ENCODE data around the gene KLF7.
A peak's percentile ranks its signal among the peaks of the same experiment; 100 is the strongest.

Gene KLF7

DNA sequence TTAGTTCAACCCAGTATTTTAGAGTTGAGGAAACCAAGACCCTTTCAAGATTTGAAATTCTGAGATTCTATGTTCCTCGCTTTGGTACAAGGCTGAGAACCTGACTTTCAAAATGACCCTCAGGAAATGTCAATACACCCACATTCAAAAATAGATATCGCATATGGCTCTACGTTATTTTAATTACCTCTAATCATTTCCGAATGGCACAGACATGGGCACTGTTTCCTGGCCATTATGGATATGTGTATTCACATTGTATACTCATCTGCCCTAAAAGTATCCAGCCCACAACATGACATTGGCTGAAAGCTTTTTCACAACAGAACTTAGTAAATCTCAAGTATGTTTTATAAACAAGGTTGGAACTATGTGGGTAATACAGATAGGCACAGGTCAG lies 6.7 kb downstream of the KLF7 start:
- no peak for DNase-seq
- Mint-ChIP-seq H3K4me3 (no peak overlapping the region), H3K4me1 (peaks cover 88% of the 10 kb centered on the region), H3K9me3 (no peaks in the 10 kb centered on the region), H3K27me3 (no peaks in the 10 kb centered on the region), H3K27ac (no peak overlapping the region)
- no peak for ATAC-seq

DNA sequence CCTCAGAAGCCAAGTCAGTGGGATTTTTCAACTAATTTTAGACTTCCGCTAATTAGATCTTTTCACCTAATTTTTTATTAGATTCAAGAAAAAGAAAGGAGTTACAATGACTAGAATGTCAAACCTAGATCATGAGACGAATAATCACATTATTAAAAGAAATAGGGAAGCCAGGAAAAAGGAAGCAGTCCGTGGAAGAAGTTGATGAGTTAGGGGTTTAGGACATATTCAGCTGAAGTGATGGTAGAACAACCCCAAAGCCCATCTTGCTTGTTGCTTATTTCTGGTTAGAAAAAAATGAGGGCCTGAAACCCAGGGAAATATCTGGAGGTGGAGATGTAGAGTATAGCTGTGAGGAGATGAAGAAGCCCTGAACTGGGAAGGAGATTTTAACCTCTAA lies 8.0 kb downstream of the KLF7 start:
- Mint-ChIP-seq H3K9me3 (no peaks in the 10 kb centered on the region), H3K4me1 (peaks cover 90% of the 10 kb centered on the region), H3K4me3 (no peak overlapping the region), H3K27ac (no peak overlapping the region), H3K27me3 (no peaks in the 10 kb centered on the region)
- DNase-seq = no peak
- no peak for ATAC-seq

DNA sequence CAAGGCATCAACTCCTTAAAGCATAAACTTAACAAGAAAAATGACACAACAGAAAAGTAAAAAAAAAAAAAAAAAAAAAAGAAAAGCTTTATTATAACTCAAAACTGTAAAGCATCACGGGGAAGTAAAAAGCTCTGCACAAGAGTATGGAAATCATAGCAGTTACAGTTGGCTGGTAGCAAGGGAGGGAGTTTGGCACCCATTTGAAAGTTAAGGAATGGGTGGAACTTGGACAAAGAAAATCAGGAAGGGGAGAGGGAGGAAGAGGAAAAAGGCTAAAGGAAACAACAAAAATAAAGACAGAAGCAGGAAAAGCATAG lies 8.6 kb downstream of the KLF7 start:
- H3K27ac Mint-ChIP-seq = no peak overlapping the region
- DNase-seq = no peak
- H3K4me1 Mint-ChIP-seq = peaks cover 90% of the 10 kb centered on the region
- no peak for ATAC-seq
- H3K9me3 Mint-ChIP-seq = no peaks in the 10 kb centered on the region
- peak overlapping the region in 1 of 2 donors; percentile 1 for H3K4me3 Mint-ChIP-seq
- H3K27me3 Mint-ChIP-seq = no peaks in the 10 kb centered on the region

DNA sequence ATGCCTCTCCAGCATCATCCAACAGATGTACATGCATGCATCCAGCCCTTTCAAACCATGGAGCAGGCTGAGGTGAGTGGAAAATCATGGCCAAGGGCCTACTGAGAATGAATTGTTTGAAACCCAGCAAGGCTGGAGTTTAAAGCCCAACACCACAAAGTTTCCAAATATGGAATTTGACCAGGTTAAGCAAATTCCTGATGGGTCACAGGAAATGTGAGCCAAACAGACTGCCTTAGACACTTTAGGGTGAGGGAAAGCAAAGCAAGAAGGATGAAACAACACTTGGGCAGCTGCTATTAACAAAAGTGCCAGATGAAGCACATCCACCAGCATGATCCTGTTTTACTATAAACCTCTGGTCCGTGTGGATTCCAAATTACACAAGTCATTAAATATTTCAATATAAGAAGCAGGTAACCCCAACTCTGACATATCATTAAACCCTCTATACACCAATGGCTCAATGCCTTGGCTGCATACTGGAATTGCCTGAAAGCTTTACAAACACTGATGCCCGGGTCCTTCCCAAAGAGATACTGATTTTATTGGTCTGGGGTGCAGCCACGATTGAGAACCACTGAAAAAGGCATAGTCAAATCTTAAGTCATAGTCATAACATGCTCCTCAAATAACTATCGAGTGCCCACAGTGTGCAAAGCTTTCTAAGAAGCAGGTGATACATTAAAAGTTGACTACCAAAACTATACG lies 9.1 kb downstream of the KLF7 start:
- H3K27ac Mint-ChIP-seq = no peak overlapping the region
- H3K4me3 Mint-ChIP-seq = peak overlapping the region; percentile 40 to 57

DNA sequence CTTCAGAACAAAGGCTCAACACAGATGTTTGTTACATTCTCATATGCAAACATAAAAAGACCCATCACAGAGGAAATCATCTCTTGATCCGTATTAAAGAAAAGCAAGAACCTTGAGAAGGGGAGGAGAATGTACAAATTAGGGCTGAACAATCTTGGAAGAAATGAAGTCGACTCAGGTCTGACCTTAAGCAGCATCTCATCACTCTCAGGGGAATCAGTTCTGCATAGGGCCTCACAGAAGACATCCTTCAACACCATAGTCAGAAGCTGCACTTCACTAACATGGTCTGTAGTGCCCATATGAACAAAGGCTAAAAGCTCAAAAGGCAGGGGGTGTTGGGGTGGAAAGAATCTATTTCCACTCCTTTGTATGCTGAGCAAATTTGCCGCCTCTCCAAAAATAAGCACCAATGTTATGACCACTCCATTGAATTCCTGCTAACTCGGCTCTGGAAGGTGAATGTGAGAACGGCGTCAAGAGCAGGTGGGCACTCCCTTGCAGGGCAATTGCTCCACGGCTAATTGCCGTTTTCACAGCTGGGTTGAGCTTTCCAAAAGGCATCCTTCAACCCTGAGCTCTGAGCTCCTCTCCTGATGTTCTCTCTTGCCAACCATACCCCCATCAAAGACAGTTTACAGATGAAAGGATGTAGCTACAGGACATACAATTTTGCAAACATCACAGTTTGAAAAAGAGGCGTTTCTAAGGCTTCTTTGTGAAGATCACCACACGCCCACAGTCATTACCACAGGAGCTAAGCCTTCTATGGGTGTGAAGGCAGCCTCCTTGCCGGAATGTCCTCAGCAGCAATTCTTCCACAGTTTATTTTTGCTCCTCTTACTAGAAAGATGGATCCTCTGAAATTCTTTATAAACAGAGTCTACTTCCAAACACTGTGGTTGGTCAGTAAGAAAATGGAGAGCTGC lies 10.0 kb downstream of the KLF7 start:
- Mint-ChIP-seq H3K27me3 (no peaks in the 10 kb centered on the region), H3K4me1 (peaks cover 87% of the 10 kb centered on the region), H3K27ac (no peak overlapping the region), H3K4me3 (peak overlapping the region; percentile 40 to 57), H3K9me3 (no peaks in the 10 kb centered on the region)
- peak; percentile 77 for ATAC-seq
- peak in 1 of 2 donors; percentile 24 for DNase-seq

More for the DNA sequence above, 9.1 kb downstream of the KLF7 start:
- Mint-ChIP-seq H3K9me3 (no peaks in the 10 kb centered on the region), H3K27me3 (no peaks in the 10 kb centered on the region), H3K4me1 (peaks cover 90% of the 10 kb centered on the region)
- ATAC-seq (peak; percentile 92), DNase-seq (peak; percentile 50 to 68)

DNA sequence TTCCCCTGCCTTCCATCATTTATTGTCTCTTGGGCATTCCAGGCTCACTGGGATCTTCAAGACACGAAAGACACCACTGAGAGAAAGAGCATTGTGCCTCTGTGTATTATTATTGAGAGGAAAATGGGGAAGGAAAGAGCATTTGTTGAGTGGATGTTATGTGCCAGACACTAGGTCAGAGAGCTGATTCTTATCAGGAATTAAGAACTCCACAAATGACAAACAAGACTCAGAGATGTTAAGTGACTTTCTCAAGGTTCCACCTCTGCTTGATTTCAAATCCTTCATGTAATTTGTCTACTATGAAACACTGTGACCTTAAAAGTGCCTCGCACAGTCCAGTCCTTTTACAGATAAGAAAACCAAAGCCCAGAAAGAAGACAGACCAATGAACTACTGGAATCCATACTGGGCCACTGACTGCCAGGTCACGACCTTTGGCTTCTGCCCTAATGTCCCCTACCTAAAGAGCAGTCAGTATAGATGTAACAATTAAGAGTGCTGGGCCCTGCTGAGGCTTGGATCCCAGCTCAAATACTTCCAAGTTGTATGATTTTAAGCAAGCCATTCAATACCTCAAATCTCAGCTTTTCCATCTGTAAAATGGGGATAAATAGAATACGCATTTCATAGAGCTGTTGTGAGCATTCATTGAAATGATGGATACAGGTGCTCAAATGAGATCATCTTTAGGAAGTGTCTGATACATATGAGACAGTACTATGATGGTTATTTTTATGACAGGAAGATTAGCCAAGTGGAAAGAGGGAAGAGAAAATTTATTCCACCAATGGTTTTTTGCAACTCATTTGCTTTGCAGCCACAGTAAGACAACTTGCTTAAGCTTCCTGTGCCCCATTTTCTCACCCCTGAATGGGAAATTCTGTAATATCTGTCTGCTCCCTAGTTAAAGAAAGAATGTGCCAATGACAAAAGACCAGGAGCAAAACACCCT lies 10.9 kb downstream of the KLF7 start:
- H3K27ac Mint-ChIP-seq = no peak overlapping the region
- H3K4me3 Mint-ChIP-seq = peak overlapping the region in 1 of 2 donors; percentile 10
- H3K27me3 Mint-ChIP-seq = no peaks in the 10 kb centered on the region
- DNase-seq (no peak), ATAC-seq (no peak)
- H3K4me1 Mint-ChIP-seq = peaks cover 96% of the 10 kb centered on the region
- H3K9me3 Mint-ChIP-seq = no peaks in the 10 kb centered on the region

DNA sequence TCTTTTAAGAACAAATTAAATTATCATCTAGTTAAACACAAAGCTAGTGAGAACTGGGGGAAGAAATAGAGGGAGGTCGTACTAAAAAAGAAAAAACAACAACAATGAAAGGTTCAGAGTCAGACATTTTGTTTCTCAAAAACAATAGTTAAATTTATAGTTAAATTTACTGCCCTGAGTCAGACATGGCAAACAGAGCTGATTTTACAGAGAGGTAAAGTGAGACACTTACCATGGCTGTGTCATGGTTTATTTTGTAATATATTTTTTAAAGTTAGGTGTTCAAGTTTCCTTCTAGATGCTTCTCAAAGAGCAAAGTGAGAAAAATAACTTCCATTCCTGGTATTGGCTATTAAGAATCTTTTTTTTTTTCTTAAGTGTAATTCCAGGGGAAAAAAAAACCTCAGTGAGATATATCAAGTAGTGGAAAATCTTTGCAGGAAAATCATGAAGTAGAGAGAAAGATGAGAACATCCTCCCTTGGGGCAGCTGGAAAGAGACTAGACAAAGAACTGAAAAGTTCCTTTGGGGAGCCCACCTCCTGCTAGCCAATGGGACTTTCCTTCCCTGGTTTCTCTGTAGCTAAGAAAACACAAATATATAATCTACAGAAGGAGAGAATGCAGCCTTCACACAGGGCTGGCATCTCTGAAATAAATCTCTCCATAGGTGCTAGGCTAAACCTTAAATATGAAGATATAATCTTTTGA lies 12.3 kb downstream of the KLF7 start:
- H3K4me3 Mint-ChIP-seq = no peak overlapping the region
- H3K27ac Mint-ChIP-seq = no peak overlapping the region
- no peaks in the 10 kb centered on the region for H3K27me3 Mint-ChIP-seq
- H3K9me3 Mint-ChIP-seq = no peaks in the 10 kb centered on the region
- DNase-seq = no peak
- peaks cover 96% of the 10 kb centered on the region for H3K4me1 Mint-ChIP-seq
- ATAC-seq = no peak

DNA sequence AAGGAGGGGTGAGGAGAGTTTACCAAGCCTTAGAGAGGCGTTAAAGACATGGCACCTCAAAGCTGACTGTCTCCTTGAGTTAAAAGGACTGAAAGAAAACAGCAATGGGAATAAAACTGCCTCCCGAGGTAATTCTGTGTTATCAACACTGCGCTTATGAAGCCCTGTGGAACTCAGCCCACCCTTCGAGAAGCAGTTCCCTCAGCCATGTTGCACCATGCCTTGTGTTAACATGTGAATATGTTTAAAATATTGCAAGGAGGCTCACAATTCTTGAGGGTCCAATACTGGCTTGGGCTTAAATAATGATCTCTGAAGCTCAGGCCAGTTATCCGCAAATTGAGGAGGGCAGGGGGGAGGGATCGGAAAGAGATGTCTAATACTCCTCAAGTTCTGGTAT lies 14.7 kb downstream of the KLF7 start:
- Mint-ChIP-seq H3K4me3 (no peak overlapping the region), H3K27me3 (no peaks in the 10 kb centered on the region), H3K27ac (no peak overlapping the region), H3K4me1 (peaks cover 84% of the 10 kb centered on the region), H3K9me3 (no peaks in the 10 kb centered on the region)
- ATAC-seq (no peak), DNase-seq (no peak)

DNA sequence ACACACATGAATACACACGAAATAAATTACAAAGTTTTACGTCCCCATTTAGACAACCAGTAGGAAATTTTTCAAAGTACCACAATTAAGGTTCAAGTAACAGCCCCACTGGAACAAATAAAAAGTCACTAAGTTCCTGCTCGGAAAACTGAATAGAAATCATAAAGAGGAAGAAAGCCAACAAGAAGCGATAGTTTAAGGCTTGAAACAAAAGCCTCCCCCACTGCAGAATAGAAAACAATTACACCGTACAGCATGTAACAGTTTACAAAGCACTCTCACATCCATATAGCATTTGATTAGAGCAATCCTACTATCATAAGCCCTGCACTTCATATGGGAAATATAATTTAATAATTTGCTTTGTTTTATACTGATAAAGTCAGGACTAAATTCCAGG lies 15.5 kb downstream of the KLF7 start:
- Mint-ChIP-seq H3K27ac (no peak overlapping the region), H3K4me1 (peaks cover 82% of the 10 kb centered on the region), H3K4me3 (peak overlapping the region; percentile 36 to 42), H3K9me3 (no peaks in the 10 kb centered on the region), H3K27me3 (no peaks in the 10 kb centered on the region)
- DNase-seq (no peak), ATAC-seq (no peak)

DNA sequence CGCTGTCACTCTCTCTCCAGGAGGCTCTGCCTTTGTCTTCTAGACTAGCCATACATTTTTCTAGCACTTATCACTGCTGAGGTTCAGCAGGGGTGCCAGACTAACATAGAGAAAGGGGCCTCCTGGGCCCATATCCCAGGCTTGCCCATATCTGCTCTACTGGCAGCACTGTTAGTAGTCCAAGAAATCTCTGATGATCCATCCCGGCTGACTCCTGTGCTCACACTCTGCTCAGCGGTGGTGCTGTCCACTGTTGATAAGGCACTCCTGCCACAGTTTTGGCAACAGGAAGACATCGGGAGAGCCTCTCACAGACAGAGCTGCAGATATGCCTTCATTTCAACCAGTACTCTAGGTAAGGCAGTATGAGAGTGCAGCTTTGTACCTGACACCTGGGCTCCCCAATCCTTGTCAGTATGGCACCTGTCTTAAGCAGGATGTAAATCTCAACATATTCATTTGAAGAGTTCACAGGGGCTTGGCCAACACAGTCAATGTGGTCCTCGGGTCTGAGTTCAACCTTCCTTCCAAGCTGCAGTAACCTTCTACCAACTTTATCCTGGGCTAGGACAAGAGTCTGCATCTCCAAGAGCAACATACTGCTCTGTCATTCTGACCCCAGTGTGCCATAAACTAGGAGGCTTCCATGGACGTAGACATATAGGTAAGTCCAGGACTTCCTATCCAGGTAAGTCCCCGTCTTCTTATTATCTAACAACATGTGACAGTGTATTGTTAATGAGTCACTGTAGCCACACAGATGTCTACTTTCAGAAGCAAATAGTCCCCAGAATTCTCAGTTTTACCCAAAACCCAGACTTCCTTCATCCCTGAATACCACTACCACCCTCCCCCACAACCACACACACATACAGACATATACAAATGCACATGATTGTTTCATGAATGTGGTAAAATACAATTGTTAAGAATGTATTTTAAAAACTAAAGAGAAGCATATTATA lies 16.2 kb downstream of the KLF7 start:
- ATAC-seq = peak; percentile 91
- DNase-seq = peak in 1 of 2 donors; percentile 24
- H3K27ac Mint-ChIP-seq = peak overlapping the region; percentile 16 to 44
- H3K4me1 Mint-ChIP-seq = peaks cover 78% of the 10 kb centered on the region
- H3K9me3 Mint-ChIP-seq = no peaks in the 10 kb centered on the region
- no peaks in the 10 kb centered on the region for H3K27me3 Mint-ChIP-seq
- H3K4me3 Mint-ChIP-seq = peak overlapping the region; percentile 36 to 42

DNA sequence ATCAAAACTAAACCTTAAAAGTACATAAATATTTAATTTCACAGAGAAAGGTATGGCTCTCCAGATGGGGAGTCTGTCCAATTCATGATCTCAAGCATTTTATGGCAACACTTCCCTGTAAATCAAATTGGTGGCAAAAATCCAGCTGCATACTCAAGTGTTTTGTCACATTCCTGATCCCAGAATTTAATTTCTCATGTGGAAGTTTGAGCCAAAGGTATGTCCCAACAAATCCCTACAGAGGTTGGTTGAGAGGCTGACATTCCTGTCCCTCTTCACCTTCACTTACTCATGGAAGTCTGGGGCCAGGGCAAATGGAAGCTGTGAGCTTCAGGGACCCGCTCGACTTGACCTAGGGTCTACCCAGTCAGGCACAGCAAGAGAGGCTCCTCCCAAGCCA lies 17.7 kb downstream of the KLF7 start:
- H3K27ac Mint-ChIP-seq = no peak overlapping the region
- no peak overlapping the region for H3K4me3 Mint-ChIP-seq
- DNase-seq (no peak), ATAC-seq (no peak)
- no peaks in the 10 kb centered on the region for H3K27me3 Mint-ChIP-seq
- H3K4me1 Mint-ChIP-seq = peaks cover 78% of the 10 kb centered on the region
- no peaks in the 10 kb centered on the region for H3K9me3 Mint-ChIP-seq

DNA sequence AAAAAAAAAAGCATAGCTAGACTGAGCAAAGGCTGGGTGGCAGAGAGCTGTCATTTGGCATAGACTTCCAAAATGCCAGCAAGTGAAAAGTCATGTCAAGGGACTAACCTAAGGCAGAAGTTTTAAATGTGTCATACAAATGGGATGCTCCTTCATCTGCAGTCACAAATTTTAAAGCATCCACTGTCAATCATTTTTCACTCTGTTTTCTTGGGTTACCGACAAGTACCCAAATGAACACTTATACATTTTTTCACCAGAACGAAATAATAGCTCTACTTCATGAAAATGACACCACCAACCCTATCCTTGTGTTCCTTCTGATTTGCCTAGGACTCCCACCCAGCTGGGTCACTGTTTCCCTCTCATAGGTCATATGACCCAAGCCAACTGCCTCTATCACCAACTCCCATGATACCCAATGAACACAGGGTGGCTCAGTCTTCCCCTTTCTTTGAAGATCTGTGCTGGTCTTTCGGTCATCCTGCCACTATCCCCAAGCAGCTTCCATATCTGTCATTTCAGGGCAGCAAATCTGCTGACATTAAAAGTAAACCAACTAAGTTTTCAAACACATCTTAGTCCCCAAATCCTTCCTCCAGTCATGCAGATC lies 21.5 kb downstream of the KLF7 start:
- ATAC-seq (no peak), DNase-seq (no peak)
- Mint-ChIP-seq H3K4me3 (peak overlapping the region; percentile 49 to 80), H3K4me1 (peaks cover 72% of the 10 kb centered on the region), H3K9me3 (no peaks in the 10 kb centered on the region), H3K27ac (peak overlapping the region in 1 of 2 donors; percentile 94), H3K27me3 (no peaks in the 10 kb centered on the region)

DNA sequence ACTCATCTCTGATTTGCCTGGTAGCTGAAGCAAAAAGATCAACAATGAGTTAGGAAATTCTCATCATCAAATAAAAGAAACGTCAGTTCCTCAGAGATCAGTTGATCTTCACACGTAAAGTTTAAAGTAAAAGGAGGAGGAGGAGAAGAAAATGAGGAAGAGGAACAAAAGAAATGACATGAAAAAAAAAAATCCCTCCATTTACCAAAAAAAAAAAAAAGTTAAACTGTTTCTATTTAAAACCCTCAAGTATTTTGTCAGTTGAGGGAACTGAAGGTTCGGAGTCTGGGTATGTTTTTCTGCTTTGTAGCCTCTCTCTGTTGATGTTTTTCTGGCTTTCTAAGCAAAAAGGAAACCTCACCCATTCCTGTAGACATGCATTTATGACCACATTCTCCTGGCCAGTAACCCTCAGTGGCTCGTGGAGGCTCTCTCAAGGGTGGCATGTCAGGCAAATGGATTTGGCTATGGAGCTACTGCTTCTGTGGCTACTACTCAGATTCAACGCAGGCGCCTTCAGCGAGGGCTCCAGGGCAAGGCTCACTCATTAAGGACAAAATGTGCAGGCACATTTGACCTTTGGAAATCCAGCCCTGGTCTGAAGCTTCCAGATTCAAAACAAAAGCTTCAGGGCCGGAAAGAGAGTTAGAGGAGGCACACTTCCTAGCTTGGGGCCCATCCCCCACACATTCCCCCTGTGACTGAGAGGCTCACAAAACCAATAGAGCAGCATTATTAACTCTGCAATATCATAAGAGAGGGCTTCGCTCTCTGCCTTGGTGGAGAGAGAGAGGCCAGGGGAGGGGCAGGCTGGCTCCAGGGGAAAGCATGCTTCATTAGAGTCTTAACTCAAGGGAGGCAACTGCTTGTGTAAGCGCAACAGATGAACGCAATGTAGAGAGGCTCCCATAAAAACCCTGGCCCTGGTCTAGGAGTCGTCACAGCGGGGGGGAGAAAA lies 22.3 kb downstream of the KLF7 start:
- ATAC-seq (peak; percentile 69), DNase-seq (peak in 1 of 2 donors; percentile 38)
- no peaks in the 10 kb centered on the region for H3K9me3 Mint-ChIP-seq
- H3K4me1 Mint-ChIP-seq = peaks cover 70% of the 10 kb centered on the region
- H3K4me3 Mint-ChIP-seq = peak overlapping the region; percentile 49 to 80
- H3K27me3 Mint-ChIP-seq = no peaks in the 10 kb centered on the region
- peak overlapping the region; percentile 94 to 95 for H3K27ac Mint-ChIP-seq
